Measurements from ENCODE around the gene MKLN1. TPM values are rescaled to one million over a fixed set of nuclear protein-coding genes. Genes with fewer than 3 reads are reported as not detected.
"Not testable (repeated sequence)": the region's sequence is repeated elsewhere in the genome, so short reads cannot be mapped to it uniquely, and the experiment has no call there.

Gene MKLN1
- polyA plus RNA-seq, 10 donors, result 18.2 to 36.3 (median 22.8) TPM

GRCh38 chr7:131306777-131307176, 20.9 kb upstream of the MKLN1 start:
- DNase-seq, result no peak

GRCh38 chr7:131307627-131308026, 20.0 kb upstream of the MKLN1 start:
- DNase-seq, result no peak

GRCh38 chr7:131312838-131313237, 14.8 kb upstream of the MKLN1 start:
- no peak for DNase-seq

- no peak for DNase-seq
Measured at GRCh38 chr7:131320603-131321002, 7.1 kb upstream of the MKLN1 start.

- no peak for DNase-seq
Measured at GRCh38 chr7:131321656-131322055, 6.0 kb upstream of the MKLN1 start.

- DNase-seq, result no peak
Measured at GRCh38 chr7:131322061-131322460, 5.6 kb upstream of the MKLN1 start.

- DNase-seq, result no peak
Measured at GRCh38 chr7:131322861-131323260, 4.8 kb upstream of the MKLN1 start.

- no peak for DNase-seq
Measured at GRCh38 chr7:131325179-131325840, 2.4 kb upstream of the MKLN1 start.

- no peak for DNase-seq
Measured at GRCh38 chr7:131326576-131326975, 1.1 kb upstream of the MKLN1 start.

- peak in 2 of 3 donors; percentile 56 to 63 for DNase-seq
Measured at GRCh38 chr7:131327049-131327625, 539 bp upstream of the MKLN1 start.

GRCh38 chr7:131328377-131329175, 900 bp downstream of the MKLN1 start:
- peak in 1 of 3 donors; percentile 36 for DNase-seq

- peak in 1 of 3 donors; percentile 25 for DNase-seq
Measured at GRCh38 chr7:131329176-131329570, 1.5 kb downstream of the MKLN1 start.

- no peak for DNase-seq
Measured at GRCh38 chr7:131330299-131330698, 2.6 kb downstream of the MKLN1 start.

GRCh38 chr7:131331806-131332205, 4.1 kb downstream of the MKLN1 start:
- DNase-seq, result no peak

GRCh38 chr7:131332729-131333128, 5.1 kb downstream of the MKLN1 start:
- not testable (repeated sequence) for DNase-seq

- no peak for DNase-seq
Measured at GRCh38 chr7:131335639-131336381, 8.1 kb downstream of the MKLN1 start.

GRCh38 chr7:131336956-131337355, 9.3 kb downstream of the MKLN1 start:
- no peak for DNase-seq

- no peak for DNase-seq
Measured at GRCh38 chr7:131338173-131338572, 10.5 kb downstream of the MKLN1 start.

- no peak for DNase-seq
Measured at GRCh38 chr7:131338691-131339390, 11.2 kb downstream of the MKLN1 start.

GRCh38 chr7:131341690-131342089, 14.0 kb downstream of the MKLN1 start:
- DNase-seq, result no peak

- no peak for DNase-seq
Measured at GRCh38 chr7:131342864-131343442, 15.3 kb downstream of the MKLN1 start.

Data from muscle of back (tissue), 11 donors.